HG03108 (cell line): Measurements from ENCODE around the gene RFPL4AL1.
"Not testable (repeated sequence)": the region's sequence is repeated elsewhere in the genome, so short reads cannot be mapped to it uniquely, and the experiment has no call there.

ENCODE experiments used
- ATAC-seq: cut with Tn5 transposase; IDR thresholded peaks from one replicate; pipeline ENCODE4 v1.9.1; 2021; ENCODE audit warnings: moderate library complexity; ENCODE audit not compliant: unreplicated experiment

RFPL4AL1 gene

GRCh38 chr19:55768818-55769217 lies at the start of gene RFPL4AL1:
Gene RFPL4AL1, plus strand, starts transcription at chr19:55769118. Its CDS starts 2,687 bp downstream, at chr19:55771805.
- not testable (repeated sequence) for ATAC-seq

- no peak for ATAC-seq
These were observed 48.6 kb upstream of the RFPL4AL1 start for GRCh38 chr19:55720214-55720746.

GRCh38 chr19:55720801-55721200 lies 48.1 kb upstream of the RFPL4AL1 start:
- ATAC-seq, result no peak

GRCh38 chr19:55723491-55723890 lies 45.4 kb upstream of the RFPL4AL1 start:
- no peak for ATAC-seq

GRCh38 chr19:55730378-55730777 lies 38.5 kb upstream of the RFPL4AL1 start:
- ATAC-seq, result not testable (repeated sequence)

GRCh38 chr19:55738302-55738701 lies 30.6 kb upstream of the RFPL4AL1 start, which contains the start of gene NLRP9:
Gene NLRP9, minus strand, starts transcription at chr19:55738402. Its CDS starts 28 bp downstream, at chr19:55738374.
- ATAC-seq, result no peak

GRCh38 chr19:55750715-55751114 lies 18.2 kb upstream of the RFPL4AL1 start:
- ATAC-seq, result no peak

- no peak for ATAC-seq
These were observed 15.5 kb upstream of the RFPL4AL1 start for GRCh38 chr19:55753401-55753800.

GRCh38 chr19:55756808-55757207 lies 12.1 kb upstream of the RFPL4AL1 start:
- ATAC-seq, result not testable (repeated sequence)

GRCh38 chr19:55758797-55759196 lies 10.1 kb upstream of the RFPL4AL1 start, which contains the start of gene RFPL4A:
Gene RFPL4A, plus strand, starts transcription at chr19:55759097. Its CDS starts 2,704 bp downstream, at chr19:55761801.
- not testable (repeated sequence) for ATAC-seq

GRCh38 chr19:55766466-55766865 lies 2.5 kb upstream of the RFPL4AL1 start:
- no peak for ATAC-seq

- not testable (repeated sequence) for ATAC-seq
These were observed 714 bp downstream of the RFPL4AL1 start for GRCh38 chr19:55769632-55770031.

GRCh38 chr19:55777528-55777927 lies 8.6 kb downstream of the RFPL4AL1 start:
- ATAC-seq, result no peak

GRCh38 chr19:55778331-55778730 lies 9.4 kb downstream of the RFPL4AL1 start:
- ATAC-seq, result no peak

- ATAC-seq, result no peak
These were observed 12.2 kb downstream of the RFPL4AL1 start for GRCh38 chr19:55781112-55781511.

- ATAC-seq, result no peak
These were observed 26.1 kb downstream of the RFPL4AL1 start for GRCh38 chr19:55795021-55795420.

- ATAC-seq, result no peak
These were observed 32.5 kb downstream of the RFPL4AL1 start for GRCh38 chr19:55801416-55801815.

- ATAC-seq, result no peak
These were observed 33.4 kb downstream of the RFPL4AL1 start for GRCh38 chr19:55802281-55802680.

GRCh38 chr19:55809381-55810058 lies 40.6 kb downstream of the RFPL4AL1 start:
- ATAC-seq, result peak; percentile 40

GRCh38 chr19:55811340-55811739 lies 42.4 kb downstream of the RFPL4AL1 start:
- ATAC-seq, result no peak

GRCh38 chr19:55812449-55812848 lies 43.5 kb downstream of the RFPL4AL1 start:
- ATAC-seq, result no peak

- ATAC-seq, result no peak
These were observed 45.0 kb downstream of the RFPL4AL1 start for GRCh38 chr19:55813906-55814305.
